Measurements from ENCODE around the gene YBEY.

DNA sequence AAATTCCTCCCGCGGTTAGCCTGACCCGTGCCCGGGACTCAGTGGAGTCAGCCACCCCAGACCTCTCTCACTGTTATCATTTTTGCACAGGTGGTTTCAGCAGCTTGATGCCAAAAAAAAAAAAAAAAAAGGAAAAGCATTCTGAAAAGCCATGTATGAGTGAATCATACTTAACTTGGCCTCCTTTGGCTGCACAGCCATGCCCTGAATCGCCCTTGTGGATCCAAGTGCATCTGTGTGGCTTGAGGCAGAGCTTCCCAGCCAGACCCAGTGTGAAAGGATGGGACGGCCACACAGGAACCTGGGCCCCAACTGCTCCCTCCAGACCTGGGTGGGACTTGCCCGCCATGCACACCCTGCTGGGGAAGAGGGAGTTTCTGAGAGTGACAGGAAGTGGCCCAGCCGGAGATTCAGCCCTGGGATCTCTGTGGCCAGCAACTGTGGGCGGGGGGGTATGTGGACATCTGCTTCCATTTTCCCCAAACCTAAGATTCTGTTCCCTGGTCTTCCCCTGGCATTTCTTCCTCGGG, 8.6 kb downstream of the YBEY start:
- TF ChIP-seq, protein P1, sequence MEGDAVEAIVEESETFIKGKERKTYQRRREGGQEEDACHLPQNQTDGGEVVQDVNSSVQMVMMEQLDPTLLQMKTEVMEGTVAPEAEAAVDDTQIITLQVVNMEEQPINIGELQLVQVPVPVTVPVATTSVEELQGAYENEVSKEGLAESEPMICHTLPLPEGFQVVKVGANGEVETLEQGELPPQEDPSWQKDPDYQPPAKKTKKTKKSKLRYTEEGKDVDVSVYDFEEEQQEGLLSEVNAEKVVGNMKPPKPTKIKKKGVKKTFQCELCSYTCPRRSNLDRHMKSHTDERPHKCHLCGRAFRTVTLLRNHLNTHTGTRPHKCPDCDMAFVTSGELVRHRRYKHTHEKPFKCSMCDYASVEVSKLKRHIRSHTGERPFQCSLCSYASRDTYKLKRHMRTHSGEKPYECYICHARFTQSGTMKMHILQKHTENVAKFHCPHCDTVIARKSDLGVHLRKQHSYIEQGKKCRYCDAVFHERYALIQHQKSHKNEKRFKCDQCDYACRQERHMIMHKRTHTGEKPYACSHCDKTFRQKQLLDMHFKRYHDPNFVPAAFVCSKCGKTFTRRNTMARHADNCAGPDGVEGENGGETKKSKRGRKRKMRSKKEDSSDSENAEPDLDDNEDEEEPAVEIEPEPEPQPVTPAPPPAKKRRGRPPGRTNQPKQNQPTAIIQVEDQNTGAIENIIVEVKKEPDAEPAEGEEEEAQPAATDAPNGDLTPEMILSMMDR (IDR thresholded peaks at IDR 0.05), result no peak
- TF ChIP-seq POLR2A (IDR thresholded peaks at IDR 0.05; ENCODE audit: low read depth) (no peak), EP300 (IDR thresholded peaks at IDR 0.05) (no peak), POLR2AphosphoS5 (IDR thresholded peaks at IDR 0.05) (no peak)

All from esophagus muscularis mucosa (tissue), 4 donors.